ENCODE results near the gene POU2F3. TPM values are rescaled to one million over a fixed set of nuclear protein-coding genes. Genes with fewer than 3 reads are reported as not detected.

The POU2F3 gene
- total RNA-seq, 4 donors from 2014 or later = not detected

- in situ Hi-C loops (cut with MboI; ENCODE audit: low sequenced_read_pairs in 4 of 4) = no loop called here
- TF ChIP-seq POLR2A (IDR thresholded peaks at IDR 0.05) (no peak), CTCF (IDR thresholded peaks at IDR 0.05 in 4 of 5, conservative IDR thresholded peaks at IDR 0.05 in 1 of 5) (no peak)
- no peaks in the 10 kb centered on the region for H3K36me3 ChIP-seq
- H3K27ac ChIP-seq = no peak overlapping the region
- peaks cover 21 to 27% (median 22%) of the 10 kb centered on the region in 3 donors for H3K27me3 ChIP-seq
- DNase-seq (no peak), ATAC-seq (no peak)
- H3K4me3 ChIP-seq = no peak overlapping the region
- no peaks in the 10 kb centered on the region for H3K4me1 ChIP-seq
- no peaks in the 10 kb centered on the region for H3K9me3 ChIP-seq
- intact Hi-C loops (cut with DNase I; ENCODE audit: low total_unique reads) = no loop called here
Measured at GRCh38 chr11:120255519-120255866, 15.6 kb downstream of the POU2F3 start.

GRCh38 chr11:120256178-120256577, 16.2 kb downstream of the POU2F3 start:
- no peaks in the 10 kb centered on the region for H3K36me3 ChIP-seq

GRCh38 chr11:120256779-120257178, 16.8 kb downstream of the POU2F3 start:
- Histone ChIP-seq H3K27ac (no peak overlapping the region), H3K4me1 (no peaks in the 10 kb centered on the region), H3K36me3 (no peaks in the 10 kb centered on the region), H3K27me3 (peaks cover 21 to 27% (median 22%) of the 10 kb centered on the region in 3 donors), H3K9me3 (no peaks in the 10 kb centered on the region), H3K4me3 (no peak overlapping the region)
- DNase-seq = no peak
- no peak for TF ChIP-seq CTCF (IDR thresholded peaks at IDR 0.05 in 4 of 5, conservative IDR thresholded peaks at IDR 0.05 in 1 of 5)
- no peak for TF ChIP-seq POLR2A (IDR thresholded peaks at IDR 0.05)
- in situ Hi-C loops (cut with MboI; ENCODE audit: low sequenced_read_pairs in 4 of 4) = no loop called here
- ATAC-seq = no peak
- intact Hi-C loops (cut with DNase I; ENCODE audit: low total_unique reads) = no loop called here

More at GRCh38 chr11:120256178-120256577, 16.2 kb downstream of the POU2F3 start:
- H3K27me3 ChIP-seq = peaks cover 21 to 27% (median 22%) of the 10 kb centered on the region in 3 donors
- in situ Hi-C loops (cut with MboI; ENCODE audit: low sequenced_read_pairs in 4 of 4) = no loop called here
- no peak overlapping the region for H3K27ac ChIP-seq
- no peak for DNase-seq
- H3K9me3 ChIP-seq = no peaks in the 10 kb centered on the region
- ATAC-seq = no peak
- no peaks in the 10 kb centered on the region for H3K4me1 ChIP-seq
- intact Hi-C loops (cut with DNase I; ENCODE audit: low total_unique reads) = no loop called here
- TF ChIP-seq CTCF (IDR thresholded peaks at IDR 0.05 in 4 of 5, conservative IDR thresholded peaks at IDR 0.05 in 1 of 5) = no peak
- TF ChIP-seq POLR2A (IDR thresholded peaks at IDR 0.05) = no peak
- no peak overlapping the region for H3K4me3 ChIP-seq

- TF ChIP-seq POLR2A (IDR thresholded peaks at IDR 0.05) (no peak), CTCF (IDR thresholded peaks at IDR 0.05 in 4 of 5, conservative IDR thresholded peaks at IDR 0.05 in 1 of 5) (no peak)
- in situ Hi-C loops (cut with MboI; ENCODE audit: low sequenced_read_pairs in 4 of 4) = no loop called here
- H3K4me1 ChIP-seq = no peaks in the 10 kb centered on the region
Measured at GRCh38 chr11:120257346-120257745, 17.4 kb downstream of the POU2F3 start.

GRCh38 chr11:120258661-120259060, 18.7 kb downstream of the POU2F3 start:
- in situ Hi-C loops (cut with MboI; ENCODE audit: low sequenced_read_pairs in 4 of 4) (no loop called here), intact Hi-C loops (cut with DNase I; ENCODE audit: low total_unique reads) (no loop called here)
- TF ChIP-seq CTCF (IDR thresholded peaks at IDR 0.05 in 4 of 5, conservative IDR thresholded peaks at IDR 0.05 in 1 of 5) = no peak
- no peak for TF ChIP-seq POLR2A (IDR thresholded peaks at IDR 0.05)
- H3K27ac ChIP-seq = no peak overlapping the region
- no peaks in the 10 kb centered on the region for H3K9me3 ChIP-seq
- H3K4me1 ChIP-seq = no peaks in the 10 kb centered on the region
- H3K27me3 ChIP-seq = peaks cover 19 to 24% (median 21%) of the 10 kb centered on the region in 3 donors
- DNase-seq (no peak), ATAC-seq (no peak)
- no peak overlapping the region for H3K4me3 ChIP-seq
- H3K36me3 ChIP-seq = no peaks in the 10 kb centered on the region

More at GRCh38 chr11:120257346-120257745, 17.4 kb downstream of the POU2F3 start:
- ATAC-seq (no peak), DNase-seq (no peak)
- Histone ChIP-seq H3K27ac (no peak overlapping the region), H3K9me3 (no peaks in the 10 kb centered on the region), H3K36me3 (no peaks in the 10 kb centered on the region), H3K4me3 (no peak overlapping the region), H3K27me3 (peaks cover 21 to 24% (median 22%) of the 10 kb centered on the region in 3 donors)
- intact Hi-C loops (cut with DNase I; ENCODE audit: low total_unique reads) = no loop called here

Data from gastrocnemius medialis (tissue), 4 donors.